Measurements from ENCODE around the gene SSR4. TPM values are rescaled to one million over a fixed set of nuclear protein-coding genes. Genes with fewer than 3 reads are reported as not detected.

The SSR4 gene
- total and polyA plus RNA-seq, 4 donors = 125 to 459 (median 304) TPM

DNA sequence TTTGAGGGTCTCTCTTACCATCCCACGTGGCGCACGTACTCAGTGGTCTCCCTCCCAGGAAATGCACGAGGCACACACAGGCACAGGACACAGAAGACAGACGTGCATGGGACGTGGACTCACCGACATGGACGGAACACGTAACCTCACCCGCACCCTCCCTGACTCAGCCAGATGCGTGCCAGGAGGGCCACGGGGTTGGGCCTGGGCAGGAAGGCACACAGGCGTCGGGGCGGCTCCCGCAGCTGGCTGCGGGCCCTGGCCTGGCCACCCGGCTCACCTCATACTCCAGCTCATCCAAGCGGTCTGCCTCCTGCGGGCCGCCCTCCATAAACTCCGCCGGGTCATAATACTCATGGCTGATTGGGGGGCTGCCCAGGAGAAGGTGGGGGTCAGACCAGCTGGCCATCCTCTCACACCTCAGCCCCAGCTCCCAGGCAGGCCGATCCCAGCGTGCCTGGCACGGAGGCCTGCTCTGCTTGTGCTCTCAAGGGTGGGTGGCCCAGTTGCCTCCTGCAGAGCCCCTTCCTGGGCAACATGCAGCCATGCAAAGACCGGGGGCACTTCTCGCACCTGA lies 12.6 kb downstream of the SSR4 start:
- no peaks in the 10 kb centered on the region for H3K27me3 ChIP-seq (ENCODE audit: control insufficient read depth in 4 of 4, insufficient read depth in 4 of 4, low read length in 3 of 4)
- H3K9me3 ChIP-seq (ENCODE audit: control insufficient read depth in 4 of 4, low read length in 3 of 4) = peaks cover 0 to 2% (median 0%) of the 10 kb centered on the region in 4 donors
- H3K27ac ChIP-seq (ENCODE audit: low read depth in 1 of 2, low read length in 2 of 2) = no peak overlapping the region
- TF ChIP-seq ATF3 (IDR thresholded peaks at IDR 0.05) = no peak
- no peak for TF ChIP-seq FOXA2 (IDR thresholded peaks at IDR 0.05)
- TF ChIP-seq HNF4G (IDR thresholded peaks at IDR 0.05) = no peak
- no peak for TF ChIP-seq YY1 (IDR thresholded peaks at IDR 0.05)
- no peak for TF ChIP-seq TAF1 (conservative IDR thresholded peaks at IDR 0.05)
- TF ChIP-seq GABPA (IDR thresholded peaks at IDR 0.05 in 1 of 2, conservative IDR thresholded peaks at IDR 0.05 in 1 of 2) = no peak
- no peak for TF ChIP-seq MAX (IDR thresholded peaks at IDR 0.05)
- no peak for TF ChIP-seq RXRA (IDR thresholded peaks at IDR 0.05)
- no peak for TF ChIP-seq FOXA1 (IDR thresholded peaks at IDR 0.05)
- TF ChIP-seq, protein P1, sequence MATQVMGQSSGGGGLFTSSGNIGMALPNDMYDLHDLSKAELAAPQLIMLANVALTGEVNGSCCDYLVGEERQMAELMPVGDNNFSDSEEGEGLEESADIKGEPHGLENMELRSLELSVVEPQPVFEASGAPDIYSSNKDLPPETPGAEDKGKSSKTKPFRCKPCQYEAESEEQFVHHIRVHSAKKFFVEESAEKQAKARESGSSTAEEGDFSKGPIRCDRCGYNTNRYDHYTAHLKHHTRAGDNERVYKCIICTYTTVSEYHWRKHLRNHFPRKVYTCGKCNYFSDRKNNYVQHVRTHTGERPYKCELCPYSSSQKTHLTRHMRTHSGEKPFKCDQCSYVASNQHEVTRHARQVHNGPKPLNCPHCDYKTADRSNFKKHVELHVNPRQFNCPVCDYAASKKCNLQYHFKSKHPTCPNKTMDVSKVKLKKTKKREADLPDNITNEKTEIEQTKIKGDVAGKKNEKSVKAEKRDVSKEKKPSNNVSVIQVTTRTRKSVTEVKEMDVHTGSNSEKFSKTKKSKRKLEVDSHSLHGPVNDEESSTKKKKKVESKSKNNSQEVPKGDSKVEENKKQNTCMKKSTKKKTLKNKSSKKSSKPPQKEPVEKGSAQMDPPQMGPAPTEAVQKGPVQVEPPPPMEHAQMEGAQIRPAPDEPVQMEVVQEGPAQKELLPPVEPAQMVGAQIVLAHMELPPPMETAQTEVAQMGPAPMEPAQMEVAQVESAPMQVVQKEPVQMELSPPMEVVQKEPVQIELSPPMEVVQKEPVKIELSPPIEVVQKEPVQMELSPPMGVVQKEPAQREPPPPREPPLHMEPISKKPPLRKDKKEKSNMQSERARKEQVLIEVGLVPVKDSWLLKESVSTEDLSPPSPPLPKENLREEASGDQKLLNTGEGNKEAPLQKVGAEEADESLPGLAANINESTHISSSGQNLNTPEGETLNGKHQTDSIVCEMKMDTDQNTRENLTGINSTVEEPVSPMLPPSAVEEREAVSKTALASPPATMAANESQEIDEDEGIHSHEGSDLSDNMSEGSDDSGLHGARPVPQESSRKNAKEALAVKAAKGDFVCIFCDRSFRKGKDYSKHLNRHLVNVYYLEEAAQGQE (IDR thresholded peaks at IDR 0.05) = no peak
- no peak for TF ChIP-seq EGR1 (IDR thresholded peaks at IDR 0.05; ENCODE audit: low read depth in 2 of 2)
- TF ChIP-seq CTCF (IDR thresholded peaks at IDR 0.05; ENCODE audit: low read depth, low read length, missing input control) = no peak
- TF ChIP-seq SP1 (IDR thresholded peaks at IDR 0.05) = no peak
- TF ChIP-seq RAD21 (IDR thresholded peaks at IDR 0.05) = no peak
- no peak for TF ChIP-seq JUND (IDR thresholded peaks at IDR 0.05)
- TF ChIP-seq HNF4A (conservative IDR thresholded peaks at IDR 0.05) = no peak
- no peak for TF ChIP-seq NR2F2 (IDR thresholded peaks at IDR 0.05)
- TF ChIP-seq, protein P2, sequence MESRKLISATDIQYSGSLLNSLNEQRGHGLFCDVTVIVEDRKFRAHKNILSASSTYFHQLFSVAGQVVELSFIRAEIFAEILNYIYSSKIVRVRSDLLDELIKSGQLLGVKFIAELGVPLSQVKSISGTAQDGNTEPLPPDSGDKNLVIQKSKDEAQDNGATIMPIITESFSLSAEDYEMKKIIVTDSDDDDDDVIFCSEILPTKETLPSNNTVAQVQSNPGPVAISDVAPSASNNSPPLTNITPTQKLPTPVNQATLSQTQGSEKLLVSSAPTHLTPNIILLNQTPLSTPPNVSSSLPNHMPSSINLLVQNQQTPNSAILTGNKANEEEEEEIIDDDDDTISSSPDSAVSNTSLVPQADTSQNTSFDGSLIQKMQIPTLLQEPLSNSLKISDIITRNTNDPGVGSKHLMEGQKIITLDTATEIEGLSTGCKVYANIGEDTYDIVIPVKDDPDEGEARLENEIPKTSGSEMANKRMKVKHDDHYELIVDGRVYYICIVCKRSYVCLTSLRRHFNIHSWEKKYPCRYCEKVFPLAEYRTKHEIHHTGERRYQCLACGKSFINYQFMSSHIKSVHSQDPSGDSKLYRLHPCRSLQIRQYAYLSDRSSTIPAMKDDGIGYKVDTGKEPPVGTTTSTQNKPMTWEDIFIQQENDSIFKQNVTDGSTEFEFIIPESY (IDR thresholded peaks at IDR 0.05) = no peak
- DNase-seq (ENCODE audit: low spot score) = no peak
- WGBS = 89% methylated on average over 28 of the region's 28 CpGs
- no peak overlapping the region for H3K9ac ChIP-seq (ENCODE audit: low read depth in 1 of 2, low read length in 2 of 2)
- no peaks in the 10 kb centered on the region for H3K4me1 ChIP-seq (ENCODE audit: control insufficient read depth in 4 of 4, insufficient read depth in 4 of 4, low read length in 3 of 4)
- H3K36me3 ChIP-seq (ENCODE audit: control insufficient read depth in 4 of 4, insufficient read depth in 3 of 4, low read depth in 1 of 4, low read length in 3 of 4) = no peaks in the 10 kb centered on the region
- H3K4me3 ChIP-seq (ENCODE audit: low read depth in 1 of 3, low read length in 3 of 3) = no peak overlapping the region

Measured in liver (tissue), 9 donors.